COLO829 (cell line): ENCODE data around the gene PIAS2.
"Not testable (repeated sequence)": the region's sequence is repeated elsewhere in the genome, so short reads cannot be mapped to it uniquely, and the experiment has no call there.

Experiments
- DNase-seq: peaks from one replicate; pipeline ENCODE4 v3.0.0; 2012; ENCODE audit warnings: low spot score

PIAS2 gene

DNA sequence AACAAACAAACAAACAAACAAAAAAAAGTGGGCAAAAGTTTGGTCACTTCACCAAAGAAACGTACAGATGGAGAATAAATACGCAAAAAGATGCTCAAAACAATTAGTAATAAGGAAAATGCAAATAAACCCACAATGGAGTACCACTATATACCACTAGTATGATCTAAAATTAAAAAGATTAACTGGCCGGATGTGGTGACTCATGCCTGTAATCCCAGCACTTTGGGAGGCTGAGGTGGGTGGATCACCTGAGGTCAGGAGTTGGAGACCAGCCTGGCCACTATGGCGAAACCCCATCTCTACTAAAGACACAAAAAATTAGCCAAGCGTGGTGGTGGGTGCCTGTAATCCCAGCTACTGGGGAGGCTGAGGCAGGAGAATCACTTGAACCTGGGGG, 84.9 kb downstream of the PIAS2 start:
- not testable (repeated sequence) for DNase-seq

DNA sequence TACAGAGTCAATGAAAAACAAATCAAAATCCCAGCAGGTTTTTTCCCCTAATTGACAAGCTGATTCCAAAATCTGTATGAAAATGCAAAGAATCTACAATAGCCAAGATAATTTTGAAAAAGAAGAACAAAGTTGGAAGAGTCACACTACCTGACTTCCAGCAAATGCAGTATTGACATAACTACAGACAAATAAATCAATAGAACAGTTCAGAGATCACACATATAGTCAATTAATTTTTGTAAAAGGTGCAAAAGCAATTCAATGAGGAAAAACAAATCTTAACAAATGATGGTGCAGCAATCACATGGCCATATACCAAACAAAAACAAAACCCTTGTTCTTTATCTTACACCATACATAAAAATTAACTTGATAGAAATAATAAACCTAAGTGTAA, 85.9 kb downstream of the PIAS2 start:
- no peak for DNase-seq

DNA sequence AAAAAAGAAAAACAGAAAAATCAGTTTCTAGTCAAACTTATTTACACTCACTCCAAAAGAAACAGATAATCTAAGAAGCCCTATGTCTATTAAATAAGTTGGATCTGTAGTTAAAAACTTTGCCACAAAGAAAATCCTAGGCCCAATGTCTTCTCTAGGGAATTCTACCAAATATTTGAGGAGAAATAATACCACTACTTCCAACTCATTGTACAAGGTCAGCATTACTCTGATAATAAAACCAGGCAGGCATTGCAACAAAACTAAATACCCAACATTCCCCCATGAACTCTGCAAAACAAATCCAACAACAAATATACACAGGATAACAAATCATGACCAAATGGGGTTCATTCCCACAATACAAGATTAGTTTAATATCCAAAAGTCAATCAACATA, 86.7 kb downstream of the PIAS2 start:
- DNase-seq, result no peak

DNA sequence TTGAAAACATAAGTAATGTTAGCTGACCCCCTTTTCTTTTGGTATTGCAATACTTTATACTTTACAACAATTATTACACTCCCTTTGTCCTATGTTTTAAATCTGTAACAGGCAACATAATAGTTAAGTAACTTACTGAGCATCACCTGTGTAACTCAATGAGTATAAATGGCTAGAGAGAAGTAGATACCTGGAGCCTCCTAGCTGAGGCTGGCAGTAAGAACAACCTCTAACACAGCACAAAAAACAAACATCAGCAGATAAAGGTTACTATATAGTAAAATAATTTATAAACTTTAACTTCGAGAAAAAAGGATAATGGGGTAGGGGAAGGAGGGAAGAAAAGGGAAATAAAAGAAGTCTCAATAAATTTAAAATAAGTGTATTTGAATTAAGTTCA, 87.4 kb downstream of the PIAS2 start:
- no peak for DNase-seq

DNA sequence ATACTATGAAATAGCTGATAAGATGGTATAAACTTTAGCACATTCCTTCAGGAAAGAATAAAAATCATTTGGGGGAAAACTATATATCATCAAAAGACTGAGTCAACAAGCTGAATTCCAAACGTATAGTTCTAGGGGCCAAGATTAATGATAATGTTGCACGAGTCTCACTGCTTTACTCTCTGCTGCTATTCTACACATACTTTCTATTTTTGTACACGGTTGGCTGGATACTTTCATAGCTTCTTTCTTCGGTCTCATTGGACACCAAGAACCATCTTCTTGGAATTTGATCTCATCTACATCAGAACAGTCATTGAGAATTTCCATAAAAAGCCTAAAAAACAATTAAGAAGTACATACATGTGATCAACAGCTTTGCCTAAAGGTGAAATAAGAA, 87.8 kb downstream of the PIAS2 start:
- DNase-seq, result no peak

DNA sequence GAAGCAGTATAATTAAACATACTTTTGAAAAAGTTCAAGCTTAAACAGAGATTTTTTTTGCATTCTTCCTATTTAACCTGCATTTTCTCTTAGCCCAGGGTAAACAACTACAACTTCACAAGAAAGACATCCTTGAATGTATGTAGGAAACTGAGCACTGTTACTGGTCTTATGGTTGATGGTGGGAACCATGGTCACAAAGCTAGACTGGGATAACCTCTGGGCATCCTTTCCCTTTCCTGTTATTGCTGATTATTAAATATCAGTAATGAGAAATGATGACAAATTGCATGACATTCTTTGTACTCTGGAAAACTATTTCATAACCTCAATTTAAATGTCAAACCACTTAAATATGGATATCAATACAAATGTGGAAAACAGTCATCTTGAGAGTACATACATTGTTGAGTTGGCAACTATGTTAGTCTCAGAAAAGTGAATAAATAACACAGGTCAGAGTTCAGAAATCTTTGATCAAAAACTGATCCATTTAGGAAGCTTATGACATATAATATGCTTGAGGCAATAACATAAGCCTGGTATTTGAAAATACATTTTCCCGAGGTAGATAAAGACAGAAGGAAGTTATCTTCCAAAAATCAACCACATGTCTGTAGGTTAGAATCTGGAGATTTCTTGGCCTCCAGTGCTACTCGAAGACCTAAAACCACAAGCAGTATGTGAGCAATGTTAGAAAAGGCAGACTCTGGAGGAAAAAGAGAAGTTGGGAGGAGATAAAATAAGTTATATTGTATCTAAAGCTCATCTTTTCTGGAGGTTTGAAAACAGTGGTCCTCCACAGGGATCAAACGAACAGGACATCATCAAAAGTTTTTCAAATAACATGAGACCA, 95.2 kb downstream of the PIAS2 start:
- DNase-seq, result no peak

DNA sequence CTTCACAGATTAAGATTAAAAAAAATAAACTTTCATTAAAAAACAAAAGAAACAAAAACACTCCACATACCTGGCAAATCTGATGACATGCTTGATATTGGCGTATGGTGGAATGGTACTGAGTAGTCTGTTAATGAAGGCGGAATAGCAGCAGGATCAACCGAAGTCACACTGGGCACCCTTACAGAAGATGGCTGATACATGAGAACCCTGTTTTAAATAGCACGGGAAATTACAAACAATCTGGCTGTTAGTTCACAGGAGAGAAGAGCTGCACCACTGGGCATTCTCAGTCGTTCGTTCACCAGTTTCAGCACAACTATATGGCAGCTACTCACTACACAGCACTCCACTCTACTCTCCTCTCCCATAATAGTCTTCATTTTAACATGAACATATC, 96.4 kb downstream of the PIAS2 start:
- DNase-seq, result no peak

DNA sequence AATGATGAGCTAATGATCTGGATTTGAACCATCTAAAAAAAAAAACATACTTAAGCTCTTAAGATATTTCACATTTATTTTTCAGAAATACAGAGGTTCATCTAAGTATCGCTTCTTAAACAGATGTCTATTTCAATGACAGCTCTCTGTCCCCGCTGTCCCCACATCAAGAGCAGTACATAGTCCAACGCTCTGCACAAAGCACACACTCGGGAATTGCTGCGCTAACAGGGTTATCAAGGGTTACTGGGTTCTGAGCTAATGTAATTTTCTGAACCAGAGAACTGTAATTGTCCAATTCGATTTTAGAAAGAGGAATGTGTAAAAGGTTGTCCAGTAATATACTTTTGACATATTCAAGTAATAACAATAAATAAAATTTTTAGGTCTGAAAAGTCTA, 101.6 kb downstream of the PIAS2 start:
- no peak for DNase-seq

DNA sequence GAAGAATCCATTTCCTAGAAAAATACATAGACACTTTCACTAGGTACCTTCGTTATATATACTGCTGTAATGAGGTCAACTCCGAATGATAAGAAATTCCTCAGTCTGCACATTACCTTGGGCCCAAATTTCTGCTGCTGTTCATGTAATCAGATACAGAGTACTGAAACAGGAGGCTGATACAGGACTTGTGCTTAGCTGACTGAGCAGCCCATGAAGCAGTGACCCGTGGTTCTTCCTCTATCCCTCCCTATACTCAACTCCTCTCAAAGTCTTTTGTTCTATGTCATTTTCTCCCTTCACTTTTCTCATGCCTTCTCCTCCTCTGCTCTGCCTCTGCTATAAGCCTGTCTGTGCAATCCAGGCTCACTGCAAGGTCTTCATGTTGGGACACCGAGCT, 102.9 kb downstream of the PIAS2 start:
- no peak for DNase-seq

DNA sequence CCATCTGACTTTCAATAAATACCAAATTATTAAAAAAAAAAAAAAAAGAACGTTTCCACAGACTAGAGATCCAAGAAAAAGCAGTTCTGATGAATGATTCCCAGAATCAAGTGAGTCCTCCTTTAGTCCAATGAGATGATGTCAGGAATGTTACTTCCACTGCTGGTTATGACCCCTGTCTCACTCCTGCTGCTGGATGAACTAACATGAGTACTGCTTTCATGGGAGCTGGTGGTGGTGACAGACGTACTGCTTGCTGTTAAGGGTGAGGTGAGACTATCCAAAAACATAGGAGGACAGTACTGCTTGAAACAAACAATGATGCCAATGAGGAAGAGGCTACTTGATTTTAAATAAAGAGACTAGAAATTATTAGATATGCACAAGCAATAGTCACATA, 105.0 kb downstream of the PIAS2 start:
- DNase-seq, result no peak

DNA sequence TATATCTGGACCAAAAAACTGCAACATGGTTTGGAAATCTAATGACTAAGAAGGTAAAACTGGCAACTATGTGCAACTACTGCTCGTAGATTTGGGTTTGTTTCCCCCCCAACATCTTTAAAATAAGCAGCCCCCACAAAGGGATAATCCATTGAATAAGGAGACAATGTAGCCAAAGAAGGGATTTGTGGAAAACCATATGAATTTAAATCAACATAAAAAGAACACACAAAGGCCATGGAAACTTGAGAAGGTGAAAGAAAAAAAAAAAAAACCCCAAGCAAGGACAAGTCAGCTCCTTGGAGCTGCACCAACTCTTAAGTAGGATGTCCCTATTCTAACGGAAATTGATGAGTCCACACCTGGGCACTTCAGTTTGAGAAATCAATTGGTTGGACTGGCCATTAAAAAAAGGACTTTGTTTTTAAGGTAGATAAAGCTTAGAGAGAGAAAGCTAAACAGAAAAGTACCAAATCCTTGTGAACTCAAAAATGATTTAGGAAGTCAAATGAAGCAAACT, 106.8 kb downstream of the PIAS2 start:
- no peak for DNase-seq

DNA sequence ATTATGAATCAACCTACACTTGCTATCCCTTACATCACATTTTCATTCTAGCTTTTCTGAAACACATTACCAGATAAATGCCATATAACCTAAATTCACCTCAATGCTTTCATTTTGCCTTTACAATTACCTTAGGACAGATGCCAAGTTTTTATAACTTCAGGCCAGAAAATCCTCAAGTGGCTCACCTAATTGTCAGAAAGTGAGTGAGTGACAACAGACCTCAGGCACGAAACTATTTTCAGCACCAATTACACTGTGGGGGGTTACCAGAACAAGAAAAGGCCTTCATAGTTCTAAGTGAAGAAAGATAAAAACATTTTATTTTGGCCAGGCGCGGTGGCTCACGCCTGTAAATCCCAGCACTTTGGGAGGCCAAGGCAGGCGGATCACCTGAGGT, 108.2 kb downstream of the PIAS2 start:
- no peak for DNase-seq

DNA sequence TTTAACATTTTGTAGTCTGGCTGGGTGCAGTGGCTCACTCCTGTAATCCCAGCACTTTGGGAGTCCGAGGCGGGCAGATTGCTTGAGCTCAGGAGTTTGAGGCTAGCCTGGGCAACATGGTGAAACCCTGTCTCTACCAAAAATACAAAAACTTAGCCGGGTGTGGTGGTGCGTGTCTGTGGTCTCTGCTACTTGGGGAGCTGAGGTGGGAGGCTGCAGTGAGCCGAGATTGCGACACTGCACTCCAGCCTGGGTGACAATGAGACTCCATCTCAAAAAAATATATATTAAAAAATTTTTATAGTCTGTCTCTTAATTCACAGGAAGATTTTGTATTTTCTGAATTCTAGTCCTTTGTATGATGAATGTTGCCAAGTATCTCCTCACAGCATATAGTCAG, 121.4 kb downstream of the PIAS2 start:
- not testable (repeated sequence) for DNase-seq

DNA sequence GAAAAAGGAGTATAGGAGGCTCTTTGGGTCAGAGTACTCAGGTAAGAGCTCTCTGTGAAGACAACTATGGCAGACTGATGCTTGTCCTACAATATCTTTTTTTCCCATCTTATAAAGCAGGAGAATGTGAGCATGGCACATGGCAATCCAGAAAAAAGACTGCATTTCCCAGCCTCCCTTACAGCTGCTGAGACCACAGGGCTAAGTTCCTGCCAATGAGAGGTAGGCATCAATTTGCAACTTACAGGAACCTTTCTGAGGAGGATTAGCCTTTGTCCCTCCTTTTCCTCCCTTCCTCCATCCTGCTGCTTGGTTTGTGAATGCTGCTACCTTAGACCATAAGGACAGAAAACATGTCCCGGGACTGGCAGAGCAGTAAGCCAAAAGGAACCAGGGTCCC, 122.7 kb downstream of the PIAS2 start:
- no peak for DNase-seq

DNA sequence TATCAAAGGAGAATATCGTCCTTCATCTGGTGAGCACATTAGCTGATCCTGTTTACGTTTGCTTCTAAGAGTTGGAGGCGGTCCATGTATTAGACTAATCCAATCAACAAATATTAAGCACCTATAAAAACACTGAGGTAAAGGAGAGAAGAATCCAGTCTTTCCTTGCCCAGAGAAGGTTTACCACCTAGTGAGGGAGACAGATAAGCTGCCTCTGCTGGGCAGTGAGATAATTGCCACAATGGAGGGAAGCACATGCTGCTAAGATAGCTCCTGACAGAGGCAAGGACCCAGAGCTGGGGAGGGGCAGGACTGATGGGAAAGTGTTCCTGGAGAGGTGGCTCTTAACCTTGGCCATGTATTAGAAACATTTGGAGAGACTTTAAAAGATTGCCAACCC, 123.7 kb downstream of the PIAS2 start:
- DNase-seq, result no peak

DNA sequence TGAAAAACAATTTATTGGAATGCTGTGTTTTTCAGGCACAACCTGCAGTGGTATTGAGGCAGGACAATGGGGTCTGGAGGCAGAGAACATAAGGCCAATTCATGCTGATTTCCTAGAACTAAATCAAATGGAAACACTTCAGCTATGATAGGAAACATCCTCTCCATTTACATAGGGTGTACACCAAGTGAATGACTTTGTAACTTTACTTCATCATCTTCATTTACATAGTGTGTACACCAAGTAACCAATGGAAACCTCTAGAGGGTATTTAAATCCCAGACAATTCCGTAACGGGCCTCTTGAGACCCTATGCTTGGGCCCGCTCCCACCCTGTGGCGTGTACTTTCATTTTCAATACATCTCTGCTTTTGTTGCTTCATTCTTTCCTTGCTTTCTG, 128.2 kb downstream of the PIAS2 start:
- no peak for DNase-seq

DNA sequence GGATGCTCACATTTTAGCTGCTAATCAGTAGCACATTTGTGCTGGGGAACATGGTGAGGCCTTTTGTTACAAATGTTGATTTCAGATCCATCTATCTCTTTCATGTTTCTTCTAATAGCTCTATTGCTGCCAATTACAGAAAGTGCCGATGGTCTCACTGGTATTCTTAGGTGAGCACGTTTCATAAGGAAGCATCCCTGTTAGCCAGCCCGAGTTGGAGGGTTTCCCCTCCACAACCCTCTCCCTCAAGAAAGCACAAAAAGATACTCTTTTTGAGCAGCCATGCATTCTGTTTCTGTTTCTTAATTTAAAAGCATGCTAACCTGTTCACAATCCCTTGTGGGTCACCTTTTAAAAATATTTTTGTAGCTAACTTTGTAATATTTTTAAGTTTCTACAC, 129.6 kb downstream of the PIAS2 start:
- no peak for DNase-seq

DNA sequence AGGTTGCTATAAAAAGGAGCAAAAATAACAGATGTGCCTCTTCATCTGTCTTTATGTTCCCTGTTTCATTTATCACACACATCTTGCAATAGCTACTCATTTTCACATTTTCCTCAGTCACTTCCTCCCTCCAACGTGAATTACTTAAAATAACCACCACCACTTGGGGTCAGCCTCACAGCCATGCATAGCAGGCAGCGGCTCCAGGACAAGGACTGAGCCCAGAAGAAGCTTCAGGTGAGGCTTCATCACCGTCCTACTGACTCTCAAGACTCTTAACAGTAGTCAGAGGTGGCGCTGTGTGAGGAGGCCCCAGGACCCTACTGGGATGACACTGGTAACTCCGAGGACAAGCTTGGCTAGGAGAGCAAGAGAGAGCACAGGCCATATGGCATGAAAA, 144.9 kb downstream of the PIAS2 start:
- no peak for DNase-seq

DNA sequence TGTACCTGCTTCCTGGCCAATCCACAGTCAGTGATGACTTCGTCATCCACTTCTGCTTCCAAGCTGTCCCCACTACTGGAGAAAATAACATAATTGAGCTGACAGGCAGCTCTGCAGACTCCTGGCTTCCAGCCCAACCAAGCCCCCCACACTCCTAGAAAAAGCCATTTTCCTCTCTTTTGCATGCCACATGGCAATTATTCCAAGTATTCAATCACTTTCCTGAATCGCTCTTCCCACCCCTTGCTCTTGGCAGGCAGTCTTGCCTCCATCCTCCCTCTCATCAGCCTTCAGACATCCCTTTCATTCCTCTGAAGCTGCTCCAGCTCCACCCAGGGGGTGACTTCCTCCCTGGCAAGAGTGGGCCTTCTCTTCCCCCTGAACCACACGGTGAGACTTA, 146.2 kb downstream of the PIAS2 start:
- DNase-seq, result no peak

DNA sequence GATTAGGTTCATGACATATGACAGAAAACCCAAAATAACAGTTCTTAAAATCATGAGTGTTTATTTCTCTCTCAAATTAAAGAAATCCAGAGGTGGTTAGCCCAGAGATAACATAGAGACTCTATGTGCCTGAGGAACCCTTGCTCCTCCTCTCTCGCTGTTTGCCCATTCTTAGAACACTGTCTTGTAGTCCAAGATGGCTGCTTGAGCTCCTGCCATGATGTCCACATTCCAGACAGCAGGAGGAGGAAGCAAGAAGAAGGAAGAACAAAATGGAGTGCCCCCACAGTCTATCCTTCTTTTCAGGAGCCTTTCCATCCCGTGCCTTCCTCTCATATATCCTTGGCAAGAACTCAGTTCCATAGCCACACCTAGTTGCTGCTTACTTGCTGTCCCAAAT, 146.6 kb downstream of the PIAS2 start:
- DNase-seq, result no peak

DNA sequence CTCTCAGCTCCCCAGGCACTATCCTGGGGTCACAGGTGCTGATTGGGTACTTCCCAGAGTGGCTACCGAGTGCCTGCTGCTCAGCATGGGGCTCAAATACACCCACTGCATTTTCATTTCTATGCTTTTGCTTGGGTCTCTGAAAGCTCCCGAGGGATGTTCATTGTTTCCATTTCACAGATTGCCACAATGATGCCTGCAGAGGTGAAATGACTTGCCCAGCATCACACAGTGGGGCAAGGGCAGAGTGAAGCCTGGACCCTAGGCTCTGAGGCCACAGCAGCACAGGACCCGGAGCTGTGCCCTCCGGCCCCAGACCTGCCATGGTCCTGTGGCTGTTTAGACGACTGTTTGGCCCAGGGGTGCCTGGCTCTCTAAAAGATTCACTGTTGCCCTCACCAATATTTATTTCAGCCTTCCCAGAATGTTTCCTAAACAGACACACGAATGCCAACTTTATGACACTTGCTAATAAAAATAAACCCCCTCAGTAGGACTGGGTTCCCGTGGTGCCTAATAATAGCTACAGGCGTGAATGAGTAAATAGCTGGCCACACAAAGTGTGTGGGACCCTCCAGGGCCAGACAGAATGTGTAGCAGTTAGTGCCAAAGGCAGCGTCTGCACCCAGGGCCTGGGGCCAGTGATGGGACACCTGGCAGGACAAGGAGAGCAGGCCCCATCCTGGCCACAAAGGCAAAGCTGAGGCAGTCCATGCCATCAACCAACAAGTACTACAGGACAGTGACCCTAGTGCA, 149.0 kb downstream of the PIAS2 start:
- no peak for DNase-seq

DNA sequence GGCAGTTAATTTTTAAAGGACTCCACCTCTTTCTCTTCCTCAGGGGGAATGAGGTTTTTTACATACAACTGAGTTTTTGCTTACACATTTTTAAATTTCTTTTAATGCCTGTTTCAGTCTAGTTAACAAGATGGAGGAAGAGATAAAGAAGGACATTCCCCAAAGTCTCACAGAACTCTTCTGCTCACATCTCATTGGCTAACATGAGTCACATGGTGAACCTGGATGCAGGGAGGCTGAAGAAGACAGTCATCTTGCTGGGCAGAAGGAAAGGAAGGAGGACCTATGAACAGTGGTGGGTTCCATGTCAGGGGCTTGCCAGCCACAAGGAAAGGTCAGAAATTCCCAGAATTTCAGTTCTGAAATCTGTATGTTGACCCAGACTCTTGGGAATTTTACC, 150.1 kb downstream of the PIAS2 start:
- DNase-seq, result no peak

DNA sequence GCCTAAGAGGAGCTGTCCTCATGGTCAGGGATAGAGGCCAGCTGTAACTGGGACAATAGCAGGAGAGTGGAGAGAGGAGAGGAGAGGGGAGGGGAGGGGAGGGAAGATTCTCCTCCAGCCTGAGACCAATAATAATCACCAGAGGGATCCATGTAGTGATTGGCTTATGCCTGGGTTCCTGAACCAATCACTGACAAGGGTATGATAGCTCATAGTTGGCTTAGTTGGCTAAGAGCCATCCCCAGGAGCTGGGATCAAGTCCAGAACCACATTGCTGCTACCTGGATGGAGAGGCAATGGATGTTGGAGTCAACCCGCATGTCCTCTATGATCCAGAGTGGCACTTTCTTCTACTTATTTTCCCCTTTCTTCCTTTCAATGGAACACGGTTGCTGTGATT, 152.7 kb downstream of the PIAS2 start:
- DNase-seq, result no peak
